Activated T-helper 17 cell treated with anti-CD3 and anti-CD28 coated beads, Interleukin-2, amount 50 U/mL, for 72 hours (primary cell): ENCODE measurements around the gene RRP8. TPM values are rescaled to one million over a fixed set of nuclear protein-coding genes. Genes with fewer than 3 reads are reported as not detected.

Source experiments
- ATAC-seq: fragments of 150-1000 bp; cut with Tn5 transposase; replicated peaks from 2 replicates; pipeline ENCODE4 v1.10.0; 2021; ENCODE audit warnings: mild to moderate bottlenecking, moderate library complexity
- H3K27ac Mint-ChIP-seq: one replicate; pipeline ENCODE4 v1.8.0; 2022; ENCODE audit warnings: mixed read lengths
- H3K27me3 Mint-ChIP-seq: one replicate; pipeline ENCODE4 v1.8.0; 2022; ENCODE audit warnings: mixed read lengths
- H3K36me3 Mint-ChIP-seq: one replicate; pipeline ENCODE4 v1.8.0; 2022; ENCODE audit warnings: low read depth, mild to moderate bottlenecking, mixed read lengths
- H3K4me1 Mint-ChIP-seq: one replicate; pipeline ENCODE4 v1.8.0; 2022; ENCODE audit warnings: mixed read lengths
- H3K4me3 Mint-ChIP-seq: one replicate; pipeline ENCODE4 v1.8.0; 2022; ENCODE audit warnings: mild to moderate bottlenecking, mixed read lengths
- H3K9me3 Mint-ChIP-seq: one replicate; pipeline ENCODE4 v1.8.0; 2022; ENCODE audit warnings: mixed read lengths
- total RNA-seq, 2 donors: library from RNA; stranded (reverse); gene quantifications; one replicate each; pipeline ENCODE4 v1.2.3, GENCODE V29; 2022

RRP8 gene
- total RNA-seq, 2 donors from 2014 or later: 27.2 to 31.9 TPM

- H3K4me1 Mint-ChIP-seq: peaks cover 4% of the 10 kb centered on the region
- H3K27me3 Mint-ChIP-seq: no peaks in the 10 kb centered on the region
- no peaks in the 10 kb centered on the region for H3K9me3 Mint-ChIP-seq
- no peaks in the 10 kb centered on the region for H3K36me3 Mint-ChIP-seq
- H3K27ac Mint-ChIP-seq: no peak overlapping the region
- H3K4me3 Mint-ChIP-seq: no peak overlapping the region
- ATAC-seq: no peak
Observed at GRCh38 chr11:6565325-6565724, 38.1 kb downstream of the RRP8 start.

DNA sequence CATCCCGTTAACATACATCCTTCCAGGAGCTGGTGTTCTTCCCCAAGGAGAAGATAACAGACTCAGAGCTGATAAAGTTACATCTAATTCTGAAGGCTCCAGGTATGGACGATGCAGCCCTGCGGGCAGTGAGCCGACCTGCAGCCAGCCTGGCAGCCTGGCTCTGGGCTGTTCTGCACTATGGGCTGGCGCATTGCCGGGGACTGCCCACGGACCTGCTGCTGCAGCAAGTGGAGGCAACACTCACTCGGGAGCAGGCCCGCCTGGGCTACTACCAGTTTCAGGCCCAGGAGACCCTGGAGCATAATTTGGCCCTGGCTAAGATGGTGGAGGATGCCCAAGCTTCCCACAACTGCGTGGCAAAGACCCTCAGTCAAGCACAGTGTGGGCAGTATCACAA, 39.7 kb downstream of the RRP8 start:
- no peak for ATAC-seq
- no peaks in the 10 kb centered on the region for H3K36me3 Mint-ChIP-seq
- H3K4me1 Mint-ChIP-seq: peaks cover 1% of the 10 kb centered on the region
- H3K27ac Mint-ChIP-seq: no peak overlapping the region
- no peaks in the 10 kb centered on the region for H3K9me3 Mint-ChIP-seq
- H3K4me3 Mint-ChIP-seq: no peak overlapping the region
- H3K27me3 Mint-ChIP-seq: no peaks in the 10 kb centered on the region

DNA sequence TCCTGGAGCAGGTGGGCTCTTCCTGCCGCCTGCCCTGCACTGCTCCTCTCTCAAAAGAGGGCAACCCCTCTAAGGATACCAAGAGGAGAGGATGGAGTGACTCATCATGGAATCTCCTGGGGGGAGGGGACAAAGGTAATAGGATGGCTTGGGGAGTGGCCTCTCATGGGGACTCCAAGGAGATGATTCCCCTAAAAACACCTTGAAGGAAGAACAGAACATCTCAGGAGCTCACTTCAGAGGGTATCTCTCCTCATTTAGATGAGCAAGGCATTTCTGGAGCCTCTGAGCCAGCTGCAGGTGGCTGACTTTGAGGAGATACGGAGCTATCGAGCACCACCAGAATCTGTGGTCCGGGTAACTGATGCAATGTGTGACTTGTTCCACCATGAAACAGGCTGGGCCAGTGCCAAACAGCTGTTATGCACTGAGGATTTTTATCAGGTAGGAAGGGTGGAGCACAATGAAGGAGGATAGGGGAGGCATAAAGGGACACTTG, 40.2 kb downstream of the RRP8 start:
- H3K4me1 Mint-ChIP-seq: no peaks in the 10 kb centered on the region
- H3K27me3 Mint-ChIP-seq: no peaks in the 10 kb centered on the region
- no peak overlapping the region for H3K27ac Mint-ChIP-seq

GRCh38 chr11:6561288-6561687, 42.1 kb downstream of the RRP8 start:
- H3K9me3 Mint-ChIP-seq: no peaks in the 10 kb centered on the region
- H3K4me3 Mint-ChIP-seq: no peak overlapping the region
- no peaks in the 10 kb centered on the region for H3K36me3 Mint-ChIP-seq
- H3K27me3 Mint-ChIP-seq: no peaks in the 10 kb centered on the region
- no peak overlapping the region for H3K27ac Mint-ChIP-seq
- no peaks in the 10 kb centered on the region for H3K4me1 Mint-ChIP-seq
- no peak for ATAC-seq

More for the DNA sequence above, 40.2 kb downstream of the RRP8 start:
- no peak for ATAC-seq
- Mint-ChIP-seq H3K36me3 (no peaks in the 10 kb centered on the region), H3K4me3 (no peak overlapping the region), H3K9me3 (no peaks in the 10 kb centered on the region)

- Mint-ChIP-seq H3K27me3 (no peaks in the 10 kb centered on the region), H3K4me1 (no peaks in the 10 kb centered on the region), H3K27ac (no peak overlapping the region), H3K4me3 (no peak overlapping the region), H3K36me3 (no peaks in the 10 kb centered on the region), H3K9me3 (no peaks in the 10 kb centered on the region)
- no peak for ATAC-seq
Observed at GRCh38 chr11:6559369-6559768, 44.0 kb downstream of the RRP8 start.

- Mint-ChIP-seq H3K4me1 (no peaks in the 10 kb centered on the region), H3K4me3 (no peak overlapping the region), H3K9me3 (no peaks in the 10 kb centered on the region), H3K27ac (peak overlapping the region; percentile 50), H3K27me3 (no peaks in the 10 kb centered on the region), H3K36me3 (no peaks in the 10 kb centered on the region)
- no peak for ATAC-seq
Observed at GRCh38 chr11:6557761-6558674, 45.4 kb downstream of the RRP8 start.

GRCh38 chr11:6557063-6557462, 46.4 kb downstream of the RRP8 start:
- Mint-ChIP-seq H3K27me3 (no peaks in the 10 kb centered on the region), H3K27ac (no peak overlapping the region), H3K36me3 (no peaks in the 10 kb centered on the region), H3K4me3 (no peak overlapping the region), H3K9me3 (no peaks in the 10 kb centered on the region), H3K4me1 (no peaks in the 10 kb centered on the region)
- no peak for ATAC-seq

GRCh38 chr11:6556139-6556949, 47.1 kb downstream of the RRP8 start:
- H3K27me3 Mint-ChIP-seq: no peaks in the 10 kb centered on the region
- no peaks in the 10 kb centered on the region for H3K9me3 Mint-ChIP-seq
- no peak overlapping the region for H3K27ac Mint-ChIP-seq
- H3K4me3 Mint-ChIP-seq: no peak overlapping the region
- no peaks in the 10 kb centered on the region for H3K36me3 Mint-ChIP-seq
- no peak for ATAC-seq
- no peaks in the 10 kb centered on the region for H3K4me1 Mint-ChIP-seq

- H3K4me3 Mint-ChIP-seq: no peak overlapping the region
- H3K27me3 Mint-ChIP-seq: no peaks in the 10 kb centered on the region
- no peaks in the 10 kb centered on the region for H3K4me1 Mint-ChIP-seq
- H3K27ac Mint-ChIP-seq: no peak overlapping the region
- no peak for ATAC-seq
- no peaks in the 10 kb centered on the region for H3K36me3 Mint-ChIP-seq
- no peaks in the 10 kb centered on the region for H3K9me3 Mint-ChIP-seq
Observed at GRCh38 chr11:6554828-6555706, 48.3 kb downstream of the RRP8 start.

DNA sequence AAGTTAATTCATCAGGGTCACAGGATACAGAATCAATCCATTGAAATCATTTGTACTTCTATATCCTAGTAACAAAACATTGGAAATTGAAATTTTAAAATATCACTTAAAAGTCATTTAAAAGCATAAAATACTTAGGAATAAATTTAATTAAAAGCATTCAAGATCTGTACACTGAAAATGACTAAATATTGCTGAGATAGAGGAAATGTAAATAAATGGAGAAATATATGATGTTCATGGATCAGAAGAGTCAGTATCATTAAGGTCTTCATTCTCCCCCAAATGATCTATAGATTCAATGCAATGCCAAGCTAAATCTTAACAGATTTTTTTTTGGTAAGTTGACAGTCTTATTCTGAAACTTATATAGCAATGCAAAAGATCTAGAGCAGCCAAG, 49.8 kb downstream of the RRP8 start:
- Mint-ChIP-seq H3K36me3 (no peaks in the 10 kb centered on the region), H3K27me3 (no peaks in the 10 kb centered on the region), H3K4me1 (no peaks in the 10 kb centered on the region), H3K4me3 (no peak overlapping the region), H3K27ac (no peak overlapping the region), H3K9me3 (no peaks in the 10 kb centered on the region)
- no peak for ATAC-seq

- H3K27ac Mint-ChIP-seq: no peak overlapping the region
- H3K9me3 Mint-ChIP-seq: no peaks in the 10 kb centered on the region
- H3K36me3 Mint-ChIP-seq: peaks cover 21% of the 10 kb centered on the region
- no peak overlapping the region for H3K4me3 Mint-ChIP-seq
- no peaks in the 10 kb centered on the region for H3K4me1 Mint-ChIP-seq
- ATAC-seq: no peak
- no peaks in the 10 kb centered on the region for H3K27me3 Mint-ChIP-seq
Observed at GRCh38 chr11:6548641-6549040, 54.8 kb downstream of the RRP8 start.

DNA sequence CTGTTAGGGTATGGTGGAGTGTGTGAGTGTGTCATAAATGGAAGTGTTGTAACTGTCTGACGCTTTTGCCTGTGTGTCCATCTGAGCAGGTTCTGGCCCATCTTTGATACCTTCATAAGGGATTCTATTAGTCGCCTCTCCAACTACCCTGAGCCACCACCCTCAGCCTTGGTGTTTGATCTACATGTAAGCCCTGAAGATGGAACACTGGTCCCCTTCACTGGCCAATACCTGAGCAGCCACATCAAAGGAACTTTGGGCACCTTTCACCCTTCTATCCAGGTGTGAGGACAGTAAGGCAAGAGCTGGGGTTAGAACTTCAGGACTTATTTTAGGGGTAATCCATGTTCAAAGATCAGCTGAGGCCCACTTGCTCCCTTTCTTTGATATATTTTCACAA, 55.3 kb downstream of the RRP8 start:
- no peak overlapping the region for H3K4me3 Mint-ChIP-seq
- H3K27me3 Mint-ChIP-seq: no peaks in the 10 kb centered on the region
- H3K9me3 Mint-ChIP-seq: no peaks in the 10 kb centered on the region
- peaks cover 21% of the 10 kb centered on the region for H3K36me3 Mint-ChIP-seq
- no peak overlapping the region for H3K27ac Mint-ChIP-seq
- ATAC-seq: no peak
- peaks cover 2% of the 10 kb centered on the region for H3K4me1 Mint-ChIP-seq

GRCh38 chr11:6547177-6547576, 56.2 kb downstream of the RRP8 start:
- no peak overlapping the region for H3K4me3 Mint-ChIP-seq
- no peaks in the 10 kb centered on the region for H3K9me3 Mint-ChIP-seq
- H3K4me1 Mint-ChIP-seq: peaks cover 11% of the 10 kb centered on the region
- H3K27ac Mint-ChIP-seq: no peak overlapping the region
- no peak for ATAC-seq
- H3K36me3 Mint-ChIP-seq: peaks cover 21% of the 10 kb centered on the region
- H3K27me3 Mint-ChIP-seq: no peaks in the 10 kb centered on the region

GRCh38 chr11:6546735-6547134, 56.7 kb downstream of the RRP8 start:
- Mint-ChIP-seq H3K4me1 (peaks cover 12% of the 10 kb centered on the region), H3K9me3 (no peaks in the 10 kb centered on the region), H3K4me3 (no peak overlapping the region), H3K27me3 (no peaks in the 10 kb centered on the region), H3K27ac (no peak overlapping the region), H3K36me3 (peaks cover 21% of the 10 kb centered on the region)
- ATAC-seq: no peak
